Loucy (cell line): Measurements from ENCODE around the gene WTIP.

Source experiments
- H2AFZ ChIP-seq: fragments of 200-600 bp; sonication (generic); 2 replicates; pipeline ENCODE4 v1.6.0; 2016; ENCODE audit warnings: antibody characterized with exemption, mild to moderate bottlenecking, low read length, moderate library complexity
- H3F3A ChIP-seq: fragments of 200-600 bp; 2 replicates; pipeline ENCODE4 v1.6.0; 2016; ENCODE audit warnings: antibody characterized with exemption, low read depth, mild to moderate bottlenecking
- H3K27me3 ChIP-seq: fragments of 200-600 bp; sonication (generic); 2 replicates; pipeline ENCODE4 v1.6.1; 2014; ENCODE audit warnings: low read length, mild to moderate bottlenecking; ENCODE audit not compliant: insufficient read depth, poor library complexity, severe bottlenecking
- H3K36me3 ChIP-seq: fragments of 200-600 bp; sonication (generic); 2 replicates; pipeline ENCODE4 v1.6.1; 2016; ENCODE audit warnings: low read length; ENCODE audit not compliant: insufficient read depth
- H3K4me1 ChIP-seq: fragments of 200-600 bp; sonication (generic); 2 replicates; pipeline ENCODE4 v1.5.1; 2014; ENCODE audit warnings: low read length, mild to moderate bottlenecking; ENCODE audit not compliant: insufficient read depth, poor library complexity, severe bottlenecking
- H3K4me2 ChIP-seq: fragments of 200-600 bp; sonication (generic); 2 replicates; pipeline ENCODE4 v1.6.0; 2014; ENCODE audit warnings: antibody characterized with exemption, low read length, low read depth, mild to moderate bottlenecking; ENCODE audit not compliant: poor library complexity, severe bottlenecking
- H3K4me3 ChIP-seq: fragments of 200-600 bp; sonication (generic); 2 replicates; pipeline ENCODE4 v1.5.1; 2014; ENCODE audit warnings: low read length, mild to moderate bottlenecking, mixed read lengths; ENCODE audit not compliant: poor library complexity, severe bottlenecking
- H3K79me2 ChIP-seq: fragments of 200-600 bp; sonication (generic); 2 replicates; pipeline ENCODE4 v1.6.1; 2014; ENCODE audit warnings: low read length; ENCODE audit not compliant: insufficient read depth
- H3K9ac ChIP-seq: fragments of 200-600 bp; sonication (generic); 2 replicates; pipeline ENCODE4 v1.6.0; 2014; ENCODE audit warnings: mild to moderate bottlenecking, low read depth, low read length, moderate library complexity; ENCODE audit not compliant: poor library complexity, severe bottlenecking
- H3K9me2 ChIP-seq: fragments of 200-600 bp; sonication (generic); replicated peaks from 2 replicates; pipeline ENCODE4 v1.6.1; 2016; ENCODE audit warnings: low read depth, low read length, mixed read lengths
- H3K9me3 ChIP-seq: fragments of 200-600 bp; sonication (generic); 2 replicates; pipeline ENCODE4 v1.6.1; 2014; ENCODE audit warnings: mild to moderate bottlenecking, antibody characterized with exemption, low read length, low read depth; ENCODE audit not compliant: insufficient read depth
- H4K20me1 ChIP-seq: fragments of 200-600 bp; sonication (generic); 2 replicates; pipeline ENCODE4 v1.6.0; 2014; ENCODE audit warnings: antibody characterized with exemption, low read length, mild to moderate bottlenecking; ENCODE audit not compliant: insufficient read depth, poor library complexity, severe bottlenecking
- CTCF ChIP-seq: fragments of 200-600 bp; sonication (generic); conservative IDR thresholded peaks from 2 replicates; pipeline ENCODE4 v1.5.1; 2014; ENCODE audit warnings: mild to moderate bottlenecking, antibody characterized with exemption, low read length
- EZH2phosphoT487 ChIP-seq: fragments of 200-600 bp; IDR thresholded peaks from 2 replicates; pipeline ENCODE4 v1.6.1; 2018; ENCODE audit warnings: antibody characterized with exemption, mild to moderate bottlenecking, moderate library complexity, borderline replicate concordance

WTIP gene

GRCh38 chr19:34540811-34541557 is 59.4 kb downstream of the WTIP start:
- Histone ChIP-seq H3K79me2 (no peaks in the 10 kb centered on the region), H4K20me1 (no peaks in the 10 kb centered on the region), H3K9me3 (no peaks in the 10 kb centered on the region), H3K36me3 (no peaks in the 10 kb centered on the region), H3K4me2 (no peak overlapping the region), H3F3A (no peaks in the 10 kb centered on the region), H3K9me2 (no peaks in the 10 kb centered on the region), H2AFZ (no peak overlapping the region), H3K4me1 (no peaks in the 10 kb centered on the region), H3K27me3 (no peaks in the 10 kb centered on the region), H3K4me3 (no peak overlapping the region), H3K9ac (no peak overlapping the region)
- no peak for TF ChIP-seq CTCF
- no peak for TF ChIP-seq EZH2phosphoT487

- Histone ChIP-seq H2AFZ (no peak overlapping the region), H3K9me2 (no peaks in the 10 kb centered on the region)
Observed at GRCh38 chr19:34549833-34550232, 68.3 kb downstream of the WTIP start.

GRCh38 chr19:34555447-34555846 is 73.9 kb downstream of the WTIP start:
- H3K36me3 ChIP-seq = no peaks in the 10 kb centered on the region
- H3K4me1 ChIP-seq = no peaks in the 10 kb centered on the region
- no peak overlapping the region for H3K9ac ChIP-seq
- TF ChIP-seq CTCF (peak; percentile 50), EZH2phosphoT487 (no peak)
- no peaks in the 10 kb centered on the region for H3K9me3 ChIP-seq
- no peaks in the 10 kb centered on the region for H3K9me2 ChIP-seq
- no peak overlapping the region for H3K4me3 ChIP-seq
- H3F3A ChIP-seq = no peaks in the 10 kb centered on the region
- no peak overlapping the region for H2AFZ ChIP-seq
- no peaks in the 10 kb centered on the region for H3K79me2 ChIP-seq
- H3K4me2 ChIP-seq = no peak overlapping the region
- H4K20me1 ChIP-seq = no peaks in the 10 kb centered on the region
- no peaks in the 10 kb centered on the region for H3K27me3 ChIP-seq

More at GRCh38 chr19:34549833-34550232, 68.3 kb downstream of the WTIP start:
- H3K9me3 ChIP-seq = no peaks in the 10 kb centered on the region
- H3K27me3 ChIP-seq = no peaks in the 10 kb centered on the region
- H3K4me3 ChIP-seq = no peak overlapping the region
- no peak overlapping the region for H3K9ac ChIP-seq
- TF ChIP-seq CTCF (no peak), EZH2phosphoT487 (no peak)
- no peak overlapping the region for H3K4me2 ChIP-seq
- no peaks in the 10 kb centered on the region for H3K79me2 ChIP-seq
- H3F3A ChIP-seq = no peaks in the 10 kb centered on the region
- no peaks in the 10 kb centered on the region for H3K4me1 ChIP-seq
- H4K20me1 ChIP-seq = no peaks in the 10 kb centered on the region
- no peaks in the 10 kb centered on the region for H3K36me3 ChIP-seq
